NCI-H774 (cell line): Measurements from ENCODE around the gene DNHD1.

Source experiments
- DNase-seq: peaks from one replicate; lab custom pipeline; 2025; lab: John Stamatoyannopoulos, UW

Gene DNHD1

DNA sequence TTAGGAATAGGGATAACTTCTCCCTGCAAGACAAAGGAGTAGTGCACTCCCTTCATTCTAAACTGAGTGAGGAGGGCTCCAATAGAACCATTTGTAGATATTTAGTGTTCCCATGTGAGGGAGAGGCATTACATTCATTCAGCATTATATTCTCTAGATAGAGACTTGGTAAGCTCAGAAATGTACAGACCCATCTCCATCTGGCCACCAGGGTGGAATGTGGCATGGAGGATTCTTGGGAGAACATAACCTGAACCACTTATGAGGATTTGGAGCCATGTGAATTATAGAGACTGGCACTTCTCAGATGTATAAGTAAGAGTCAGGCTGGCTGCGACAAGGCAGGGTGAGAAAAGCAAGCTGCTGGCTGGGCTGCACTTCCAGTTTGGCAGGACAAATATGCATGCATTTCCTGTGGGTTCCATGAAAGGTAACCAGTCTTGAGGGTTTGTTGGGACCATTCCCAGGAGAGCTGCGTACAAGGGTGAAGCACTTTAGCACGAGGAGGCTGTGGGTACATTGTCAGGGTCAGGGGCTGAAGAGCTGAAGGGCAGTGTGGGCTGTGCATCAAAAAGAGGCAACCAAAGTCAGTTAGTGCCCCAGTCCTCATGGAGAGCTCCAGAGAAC lies 97.2 kb downstream of the DNHD1 start:
- DNase-seq, result no peak

GRCh38 chr11:6596239-6596877 lies 99.3 kb downstream of the DNHD1 start:
- no peak for DNase-seq

DNA sequence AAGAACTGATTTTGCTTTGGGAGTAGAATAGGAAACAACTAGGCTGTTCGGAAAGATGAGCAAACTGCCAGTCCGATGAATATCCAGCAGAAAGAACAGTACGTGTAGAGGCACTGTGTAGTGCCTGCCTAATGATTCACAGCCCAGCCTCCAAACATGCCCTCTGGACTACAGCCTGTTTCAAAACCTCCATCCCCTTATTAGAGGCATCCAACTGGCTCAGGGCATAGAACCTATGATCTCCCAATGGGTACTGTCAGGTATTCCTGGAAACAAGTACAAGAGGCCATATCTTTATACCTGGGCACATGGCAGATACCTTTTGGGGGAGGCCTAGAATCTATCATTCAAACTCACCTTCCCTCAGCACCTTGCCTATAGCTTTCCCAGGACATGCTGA lies 101.5 kb downstream of the DNHD1 start:
- no peak for DNase-seq

DNA sequence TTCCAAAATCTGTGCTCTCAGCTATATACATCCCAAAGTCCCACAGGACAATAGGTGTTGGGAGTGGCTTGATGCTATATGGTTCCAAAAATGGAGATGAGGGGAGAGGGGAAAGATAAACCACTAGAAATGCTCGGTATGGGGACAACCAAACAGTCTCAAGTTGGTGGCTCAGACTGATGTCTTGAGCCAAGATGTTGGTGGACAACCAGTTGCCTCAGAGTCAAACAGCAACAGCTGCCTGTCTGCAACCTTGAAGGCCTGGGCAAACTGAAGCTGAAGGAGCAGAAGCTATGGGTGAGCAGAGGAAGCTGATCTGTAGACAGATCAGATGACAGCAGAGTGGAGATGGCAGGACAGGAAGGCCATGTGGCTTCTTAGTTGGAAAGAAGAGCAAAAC lies 102.4 kb downstream of the DNHD1 start:
- DNase-seq, result no peak

- no peak for DNase-seq
Observed at GRCh38 chr11:6599881-6600390, 102.9 kb downstream of the DNHD1 start.

- no peak for DNase-seq
Observed at GRCh38 chr11:6601041-6601461, 104.0 kb downstream of the DNHD1 start.

DNA sequence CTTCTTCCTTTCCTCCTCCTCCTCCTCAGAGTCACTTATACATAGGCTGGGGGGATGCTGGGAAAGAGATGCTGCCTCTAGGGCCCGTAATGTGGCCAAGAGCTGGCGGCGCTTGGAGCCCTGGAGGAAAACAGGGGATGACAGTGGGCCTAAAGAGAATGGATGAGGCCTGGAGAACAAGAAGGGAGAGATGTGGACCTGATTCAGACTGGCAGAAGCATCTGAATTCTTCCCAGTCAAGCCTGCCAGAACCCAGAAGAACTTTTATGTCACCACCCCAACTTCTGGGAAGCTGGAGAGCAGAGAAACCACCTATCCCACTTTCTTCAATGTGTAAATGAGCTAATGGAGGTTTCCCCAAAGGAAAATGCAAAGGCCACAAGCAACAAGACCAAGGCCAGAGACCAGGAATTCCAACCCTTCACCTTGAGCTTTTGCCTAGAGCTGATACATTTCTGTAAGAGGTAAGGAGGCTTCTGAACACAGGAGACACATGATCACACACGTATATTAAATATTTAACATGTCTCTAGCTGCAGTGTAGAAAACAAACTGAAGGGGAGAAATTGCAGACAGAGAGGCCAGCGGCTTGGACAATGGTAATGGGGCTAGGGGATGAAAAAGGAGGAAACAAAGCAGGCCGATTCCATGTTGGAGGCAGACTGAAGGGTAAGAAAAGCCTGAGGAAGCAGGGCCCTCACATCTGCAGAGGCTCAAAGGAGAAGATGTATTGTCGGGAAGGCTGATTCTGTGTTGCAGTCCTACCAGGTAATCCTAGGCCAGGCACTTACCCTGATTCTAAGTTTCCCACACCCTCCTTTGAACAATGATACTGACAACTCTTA lies 105.2 kb downstream of the DNHD1 start:
- no peak for DNase-seq

GRCh38 chr11:6603287-6604080 lies 106.4 kb downstream of the DNHD1 start, which contains the start of the genes ILK and RRP8:
ILK (plus strand) TSS chr11:6603774; CDS start chr11:6604272, 498 bp downstream.
RRP8 (minus strand) TSS chr11:6603616; CDS start chr11:6603502, 114 bp downstream.
- DNase-seq, result peak; percentile 88

DNA sequence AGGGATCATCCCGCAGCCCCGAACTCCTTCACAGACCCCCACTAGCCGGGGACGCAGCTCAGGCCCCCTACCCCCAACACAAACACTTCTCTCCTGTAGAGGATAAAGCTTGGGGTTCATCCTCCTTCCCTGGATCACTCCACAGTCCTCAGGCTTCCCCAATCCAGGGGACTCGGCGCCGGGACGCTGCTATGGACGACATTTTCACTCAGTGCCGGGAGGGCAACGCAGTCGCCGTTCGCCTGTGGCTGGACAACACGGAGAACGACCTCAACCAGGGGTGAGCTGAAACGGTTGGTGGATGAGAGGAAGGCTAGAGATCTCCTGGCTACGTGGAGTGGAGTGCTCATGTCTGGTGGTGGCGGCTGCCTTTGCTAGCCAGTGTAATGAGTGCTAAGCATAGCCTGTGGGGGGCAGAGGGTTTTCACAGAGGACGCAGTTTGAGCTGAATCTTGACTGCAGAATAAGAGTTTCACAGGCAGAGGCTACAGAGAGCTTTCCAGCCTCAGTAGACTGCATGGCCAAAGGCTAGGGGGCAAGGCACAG lies 107.1 kb downstream of the DNHD1 start:
- DNase-seq, result no peak

DNA sequence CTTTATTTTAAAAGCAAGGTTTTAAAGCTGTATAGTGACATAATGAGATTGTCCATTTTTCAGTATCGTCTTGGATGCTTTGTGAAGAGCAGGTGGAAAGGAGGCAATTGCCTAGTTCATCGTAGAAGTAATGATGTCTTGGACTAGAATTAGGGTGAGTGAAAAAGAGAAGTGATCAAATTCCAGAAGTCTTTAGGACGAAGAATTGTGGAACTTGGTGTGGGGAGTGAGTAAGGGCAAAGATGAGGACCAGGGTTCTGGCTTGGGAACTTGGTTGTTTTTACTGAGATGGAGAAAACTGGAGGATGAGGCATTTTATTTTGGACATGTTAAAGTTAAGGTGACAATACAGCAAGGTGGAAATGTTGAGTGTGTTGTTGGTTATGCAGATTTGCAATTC lies 107.7 kb downstream of the DNHD1 start:
- DNase-seq, result no peak

DNA sequence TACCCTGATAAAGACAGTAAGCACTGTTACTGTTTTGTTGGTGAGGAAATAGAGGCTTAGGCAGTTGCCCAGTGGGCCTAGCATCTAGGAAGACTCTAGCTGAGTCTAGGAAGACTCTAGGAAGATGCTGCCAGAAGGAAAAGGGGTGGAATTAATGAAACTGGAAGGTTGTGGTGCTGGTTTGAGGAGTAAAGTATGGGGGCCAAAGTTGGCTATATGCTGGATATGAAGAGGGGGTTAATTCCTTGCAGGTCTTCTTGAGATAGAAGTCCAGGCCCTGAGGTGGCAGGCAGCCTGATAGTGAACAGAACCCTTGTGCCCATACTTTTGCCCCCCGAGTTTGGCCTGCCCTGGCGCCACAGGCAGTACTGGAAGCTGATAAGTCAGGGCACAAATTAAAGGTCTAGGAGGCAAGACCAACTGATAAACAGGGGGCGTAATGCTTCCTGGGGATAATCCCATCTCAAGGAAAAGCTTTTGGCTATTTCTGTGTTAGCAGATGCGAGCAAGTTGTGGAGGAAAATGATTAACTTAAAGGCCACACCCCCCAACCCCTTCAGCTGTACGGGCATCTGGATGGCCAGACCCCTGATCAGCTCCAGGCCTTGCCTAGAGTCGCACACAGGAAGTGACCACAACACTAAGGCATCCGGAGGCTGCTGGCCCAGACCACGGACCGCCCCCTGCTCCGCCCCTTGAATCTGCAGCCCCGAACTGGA lies 109.5 kb downstream of the DNHD1 start:
- peak; percentile 62 for DNase-seq

- no peak for DNase-seq
Observed at GRCh38 chr11:6607190-6607795, 110.2 kb downstream of the DNHD1 start.

- DNase-seq, result no peak
Observed at GRCh38 chr11:6608011-6608410, 110.9 kb downstream of the DNHD1 start.

- no peak for DNase-seq
Observed at GRCh38 chr11:6608726-6609501, 111.8 kb downstream of the DNHD1 start.

DNA sequence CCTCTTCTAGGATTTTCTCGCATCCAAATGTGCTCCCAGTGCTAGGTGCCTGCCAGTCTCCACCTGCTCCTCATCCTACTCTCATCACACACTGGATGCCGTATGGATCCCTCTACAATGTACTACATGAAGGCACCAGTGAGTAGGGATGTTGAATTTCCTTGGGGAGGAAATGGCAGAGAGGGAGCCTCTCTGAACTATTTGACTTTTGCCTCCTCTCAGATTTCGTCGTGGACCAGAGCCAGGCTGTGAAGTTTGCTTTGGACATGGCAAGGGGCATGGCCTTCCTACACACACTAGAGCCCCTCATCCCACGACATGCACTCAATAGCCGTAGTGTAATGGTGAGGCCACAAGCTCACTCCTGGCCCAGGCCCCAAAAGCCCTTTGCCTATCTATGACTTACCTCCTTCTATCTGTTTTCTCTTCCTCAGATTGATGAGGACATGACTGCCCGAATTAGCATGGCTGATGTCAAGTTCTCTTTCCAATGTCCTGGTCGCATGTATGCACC lies 112.5 kb downstream of the DNHD1 start:
- DNase-seq, result no peak

GRCh38 chr11:6610591-6610990 lies 113.5 kb downstream of the DNHD1 start:
- no peak for DNase-seq

DNA sequence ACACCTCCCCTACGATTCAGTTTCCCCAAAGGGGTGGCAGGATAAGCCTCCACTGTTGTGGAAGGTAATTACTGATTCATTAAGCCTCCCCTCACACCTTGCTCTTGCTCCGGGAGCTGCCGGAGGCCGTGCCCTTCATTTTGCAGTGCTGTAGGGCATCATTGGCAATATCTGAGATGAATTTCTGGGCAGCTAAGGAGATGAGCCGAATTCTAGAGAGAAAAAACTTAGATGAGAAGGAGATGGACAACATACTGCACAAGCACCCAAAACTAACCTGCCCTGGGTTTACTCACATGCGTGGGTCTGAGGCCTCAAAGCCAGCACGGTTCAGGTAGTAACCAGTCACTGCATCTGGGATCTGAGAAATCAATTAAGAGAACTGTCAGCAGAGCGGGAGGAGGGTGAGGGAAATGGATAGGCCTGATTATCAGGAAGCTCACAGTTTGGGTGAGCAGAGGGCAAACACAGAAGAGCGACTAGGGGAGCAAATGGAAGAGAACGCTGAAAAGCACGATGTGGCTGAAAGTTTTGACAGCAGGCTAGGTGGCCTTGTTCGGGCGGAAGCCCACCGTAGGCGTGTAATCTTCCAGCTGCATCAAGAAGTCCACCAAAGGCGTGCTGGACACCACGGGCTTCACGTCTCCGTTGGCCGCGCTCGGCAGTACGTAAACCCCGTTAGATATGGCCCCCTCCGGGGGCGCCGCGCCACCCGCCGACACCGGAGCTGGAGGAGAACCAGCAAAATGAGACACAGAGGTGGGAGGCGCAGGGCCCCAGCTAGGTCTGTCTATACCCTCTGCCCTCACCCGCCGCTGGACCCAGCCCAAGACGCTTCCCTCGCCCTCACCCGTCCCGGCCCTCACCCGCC lies 114.2 kb downstream of the DNHD1 start:
- no peak for DNase-seq

DNA sequence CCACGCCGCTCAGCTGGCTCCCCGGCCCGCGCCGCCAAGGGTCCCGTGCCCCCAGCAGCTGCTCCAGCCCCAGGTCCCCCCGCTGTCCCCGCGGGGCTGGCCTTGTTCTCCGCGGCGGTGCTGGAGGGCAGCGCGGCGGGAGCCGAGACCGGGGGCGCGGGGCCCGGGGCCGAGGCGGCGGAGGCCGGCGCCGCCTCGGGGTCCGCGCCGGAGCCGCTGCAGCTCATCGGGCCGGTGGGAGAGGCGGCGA lies 114.8 kb downstream of the DNHD1 start:
- DNase-seq, result no peak
